H1 (cell line): ENCODE results near the gene FGF10. TPM values are rescaled to one million over a fixed set of nuclear protein-coding genes. Genes with fewer than 3 reads are reported as not detected.

Source experiments
- CBX5 ChIP-seq: fragments of 300-800, 300-1000 bp; sonication (generic); IDR thresholded peaks from 2 replicates; pipeline ENCODE4 v1.7.1; 2016; ENCODE audit warnings: antibody characterized with exemption, low read length, low read depth
- CEBPB ChIP-seq: IDR thresholded peaks from 2 replicates; pipeline ENCODE4 v1.6.1; 2012; ENCODE audit warnings: low read depth, low read length
- CTBP2 ChIP-seq: IDR thresholded peaks from 2 replicates; pipeline ENCODE4 v1.7.0; 2011; ENCODE audit warnings: borderline replicate concordance, mild to moderate bottlenecking, moderate library complexity, mixed read lengths, low read length; ENCODE audit not compliant: insufficient read depth, insufficient read length
- PHF8 ChIP-seq: fragments of 200-600 bp; sonication (generic); conservative IDR thresholded peaks from 2 replicates; pipeline ENCODE4 v1.7.1; 2012; ENCODE audit warnings: low read depth, mild to moderate bottlenecking, inconsistent platforms, low read length, moderate library complexity
- SP1 ChIP-seq: IDR thresholded peaks from 2 replicates; pipeline ENCODE4 v1.6.1; 2011; ENCODE audit warnings: low read depth, low read length
- TEAD4 ChIP-seq: IDR thresholded peaks from 2 replicates; pipeline ENCODE4 v1.6.1; 2012; ENCODE audit warnings: low read depth, low read length, inconsistent platforms, mixed read lengths
- USF2 ChIP-seq: IDR thresholded peaks from 2 replicates; pipeline ENCODE4 v1.6.1; 2011; ENCODE audit warnings: low read length, improper control_type of control experiment
- polyA plus RNA-seq, 7 experiments: library from polyadenylated mRNA; depleted of rRNA in 3 of 7; stranded (reverse) in 5 of 7; unstranded in 2 of 7; fragments of >200 nt in 5 of 7; fragments of 200-250 nt in 2 of 7; gene quantifications; 1 replicate in 5 of 7; 2 replicates in 1 of 7; 4 replicates in 1 of 7; pipeline versions ENCODE4 v1.2.1 to v1.2.3, GENCODE V29; 2011 to 2013; ENCODE audit warnings: missing spikeins in 2 of 7, mixed read lengths in 2 of 7
- total RNA-seq: library from RNA; stranded (reverse); fragmentation: NEBNext Ultra II Directional; extraction: Animal tissue kit (Norgen Biotek cat#: 25700); gene quantifications from 2 replicates; pipeline ENCODE4 v1.2.1, GENCODE V29; 2021
- TF ChIP-seq, protein P1 (sequence below): fragments of 300-600 bp; sonication (generic); IDR thresholded peaks from 2 replicates; pipeline ENCODE4 v1.7.1; 2012; ENCODE audit warnings: low read length, moderate library complexity, mild to moderate bottlenecking, inconsistent platforms; ENCODE audit not compliant: insufficient replicate concordance
- TF ChIP-seq, protein P2 (sequence below): IDR thresholded peaks from 2 replicates; pipeline ENCODE4 v1.6.1; 2012; ENCODE audit warnings: low read length, inconsistent platforms

FGF10 gene
- total and polyA plus RNA-seq, 2 of the 8 experiments (the other 6 are each of a cell fraction or from before 2014, with no cell fraction given) = 0.06 to 0.54 TPM

DNA sequence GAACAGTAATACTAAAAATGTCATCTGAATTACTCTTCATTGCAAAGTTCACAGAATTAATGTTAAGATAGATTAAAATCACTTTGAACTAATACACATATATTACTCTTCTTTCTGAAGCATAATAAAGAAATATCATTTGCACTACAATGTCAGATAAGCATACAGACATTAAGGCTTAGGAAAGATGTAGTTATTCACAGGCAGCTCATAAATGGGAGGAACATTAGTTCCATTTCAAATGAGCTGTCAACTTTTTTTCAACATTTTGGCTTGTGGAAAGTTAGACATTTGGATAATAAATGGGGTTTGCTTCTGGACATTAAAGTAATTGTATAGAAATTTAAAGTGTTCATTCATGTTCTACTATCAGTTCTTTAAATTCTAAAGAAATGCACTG, 6.3 kb downstream of the FGF10 start (continued):
- TF ChIP-seq, protein P1, sequence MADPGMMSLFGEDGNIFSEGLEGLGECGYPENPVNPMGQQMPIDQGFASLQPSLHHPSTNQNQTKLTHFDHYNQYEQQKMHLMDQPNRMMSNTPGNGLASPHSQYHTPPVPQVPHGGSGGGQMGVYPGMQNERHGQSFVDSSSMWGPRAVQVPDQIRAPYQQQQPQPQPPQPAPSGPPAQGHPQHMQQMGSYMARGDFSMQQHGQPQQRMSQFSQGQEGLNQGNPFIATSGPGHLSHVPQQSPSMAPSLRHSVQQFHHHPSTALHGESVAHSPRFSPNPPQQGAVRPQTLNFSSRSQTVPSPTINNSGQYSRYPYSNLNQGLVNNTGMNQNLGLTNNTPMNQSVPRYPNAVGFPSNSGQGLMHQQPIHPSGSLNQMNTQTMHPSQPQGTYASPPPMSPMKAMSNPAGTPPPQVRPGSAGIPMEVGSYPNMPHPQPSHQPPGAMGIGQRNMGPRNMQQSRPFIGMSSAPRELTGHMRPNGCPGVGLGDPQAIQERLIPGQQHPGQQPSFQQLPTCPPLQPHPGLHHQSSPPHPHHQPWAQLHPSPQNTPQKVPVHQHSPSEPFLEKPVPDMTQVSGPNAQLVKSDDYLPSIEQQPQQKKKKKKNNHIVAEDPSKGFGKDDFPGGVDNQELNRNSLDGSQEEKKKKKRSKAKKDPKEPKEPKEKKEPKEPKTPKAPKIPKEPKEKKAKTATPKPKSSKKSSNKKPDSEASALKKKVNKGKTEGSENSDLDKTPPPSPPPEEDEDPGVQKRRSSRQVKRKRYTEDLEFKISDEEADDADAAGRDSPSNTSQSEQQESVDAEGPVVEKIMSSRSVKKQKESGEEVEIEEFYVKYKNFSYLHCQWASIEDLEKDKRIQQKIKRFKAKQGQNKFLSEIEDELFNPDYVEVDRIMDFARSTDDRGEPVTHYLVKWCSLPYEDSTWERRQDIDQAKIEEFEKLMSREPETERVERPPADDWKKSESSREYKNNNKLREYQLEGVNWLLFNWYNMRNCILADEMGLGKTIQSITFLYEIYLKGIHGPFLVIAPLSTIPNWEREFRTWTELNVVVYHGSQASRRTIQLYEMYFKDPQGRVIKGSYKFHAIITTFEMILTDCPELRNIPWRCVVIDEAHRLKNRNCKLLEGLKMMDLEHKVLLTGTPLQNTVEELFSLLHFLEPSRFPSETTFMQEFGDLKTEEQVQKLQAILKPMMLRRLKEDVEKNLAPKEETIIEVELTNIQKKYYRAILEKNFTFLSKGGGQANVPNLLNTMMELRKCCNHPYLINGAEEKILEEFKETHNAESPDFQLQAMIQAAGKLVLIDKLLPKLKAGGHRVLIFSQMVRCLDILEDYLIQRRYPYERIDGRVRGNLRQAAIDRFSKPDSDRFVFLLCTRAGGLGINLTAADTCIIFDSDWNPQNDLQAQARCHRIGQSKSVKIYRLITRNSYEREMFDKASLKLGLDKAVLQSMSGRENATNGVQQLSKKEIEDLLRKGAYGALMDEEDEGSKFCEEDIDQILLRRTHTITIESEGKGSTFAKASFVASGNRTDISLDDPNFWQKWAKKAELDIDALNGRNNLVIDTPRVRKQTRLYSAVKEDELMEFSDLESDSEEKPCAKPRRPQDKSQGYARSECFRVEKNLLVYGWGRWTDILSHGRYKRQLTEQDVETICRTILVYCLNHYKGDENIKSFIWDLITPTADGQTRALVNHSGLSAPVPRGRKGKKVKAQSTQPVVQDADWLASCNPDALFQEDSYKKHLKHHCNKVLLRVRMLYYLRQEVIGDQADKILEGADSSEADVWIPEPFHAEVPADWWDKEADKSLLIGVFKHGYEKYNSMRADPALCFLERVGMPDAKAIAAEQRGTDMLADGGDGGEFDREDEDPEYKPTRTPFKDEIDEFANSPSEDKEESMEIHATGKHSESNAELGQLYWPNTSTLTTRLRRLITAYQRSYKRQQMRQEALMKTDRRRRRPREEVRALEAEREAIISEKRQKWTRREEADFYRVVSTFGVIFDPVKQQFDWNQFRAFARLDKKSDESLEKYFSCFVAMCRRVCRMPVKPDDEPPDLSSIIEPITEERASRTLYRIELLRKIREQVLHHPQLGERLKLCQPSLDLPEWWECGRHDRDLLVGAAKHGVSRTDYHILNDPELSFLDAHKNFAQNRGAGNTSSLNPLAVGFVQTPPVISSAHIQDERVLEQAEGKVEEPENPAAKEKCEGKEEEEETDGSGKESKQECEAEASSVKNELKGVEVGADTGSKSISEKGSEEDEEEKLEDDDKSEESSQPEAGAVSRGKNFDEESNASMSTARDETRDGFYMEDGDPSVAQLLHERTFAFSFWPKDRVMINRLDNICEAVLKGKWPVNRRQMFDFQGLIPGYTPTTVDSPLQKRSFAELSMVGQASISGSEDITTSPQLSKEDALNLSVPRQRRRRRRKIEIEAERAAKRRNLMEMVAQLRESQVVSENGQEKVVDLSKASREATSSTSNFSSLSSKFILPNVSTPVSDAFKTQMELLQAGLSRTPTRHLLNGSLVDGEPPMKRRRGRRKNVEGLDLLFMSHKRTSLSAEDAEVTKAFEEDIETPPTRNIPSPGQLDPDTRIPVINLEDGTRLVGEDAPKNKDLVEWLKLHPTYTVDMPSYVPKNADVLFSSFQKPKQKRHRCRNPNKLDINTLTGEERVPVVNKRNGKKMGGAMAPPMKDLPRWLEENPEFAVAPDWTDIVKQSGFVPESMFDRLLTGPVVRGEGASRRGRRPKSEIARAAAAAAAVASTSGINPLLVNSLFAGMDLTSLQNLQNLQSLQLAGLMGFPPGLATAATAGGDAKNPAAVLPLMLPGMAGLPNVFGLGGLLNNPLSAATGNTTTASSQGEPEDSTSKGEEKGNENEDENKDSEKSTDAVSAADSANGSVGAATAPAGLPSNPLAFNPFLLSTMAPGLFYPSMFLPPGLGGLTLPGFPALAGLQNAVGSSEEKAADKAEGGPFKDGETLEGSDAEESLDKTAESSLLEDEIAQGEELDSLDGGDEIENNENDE = no peak
- TF ChIP-seq CEBPB (no peak), CTBP2 (no peak), TEAD4 (no peak), PHF8 (no peak), CBX5 (no peak), SP1 (no peak), USF2 (no peak)
- TF ChIP-seq, protein P2, sequence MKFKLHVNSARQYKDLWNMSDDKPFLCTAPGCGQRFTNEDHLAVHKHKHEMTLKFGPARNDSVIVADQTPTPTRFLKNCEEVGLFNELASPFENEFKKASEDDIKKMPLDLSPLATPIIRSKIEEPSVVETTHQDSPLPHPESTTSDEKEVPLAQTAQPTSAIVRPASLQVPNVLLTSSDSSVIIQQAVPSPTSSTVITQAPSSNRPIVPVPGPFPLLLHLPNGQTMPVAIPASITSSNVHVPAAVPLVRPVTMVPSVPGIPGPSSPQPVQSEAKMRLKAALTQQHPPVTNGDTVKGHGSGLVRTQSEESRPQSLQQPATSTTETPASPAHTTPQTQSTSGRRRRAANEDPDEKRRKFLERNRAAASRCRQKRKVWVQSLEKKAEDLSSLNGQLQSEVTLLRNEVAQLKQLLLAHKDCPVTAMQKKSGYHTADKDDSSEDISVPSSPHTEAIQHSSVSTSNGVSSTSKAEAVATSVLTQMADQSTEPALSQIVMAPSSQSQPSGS = no peak
